ENCODE data around the gene LMO4. TPM values are rescaled to one million over a fixed set of nuclear protein-coding genes. Genes with fewer than 3 reads are reported as not detected.

Gene LMO4
- total and polyA plus RNA-seq, 2 experiments from 2014 or later = 35.6 to 96.2 TPM

- TF ChIP-seq CTCF (conservative IDR thresholded peaks at IDR 0.05; ENCODE audit: low read depth in 2 of 2) (no peak), CREB1 (CRISPR knock-in tag; IDR thresholded peaks at IDR 0.05; ENCODE audit: low read depth) (no peak), EZH2phosphoT487 (IDR thresholded peaks at IDR 0.05; ENCODE audit: unreplicated experiment) (no peak), ZNF331 (CRISPR knock-in tag; IDR thresholded peaks at IDR 0.05; ENCODE audit: low read depth) (no peak), EZH2 (IDR thresholded peaks at IDR 0.05; ENCODE audit: low read depth, unreplicated experiment) (no peak), JUNB (IDR thresholded peaks at IDR 0.05; ENCODE audit: unreplicated experiment) (no peak), ETS1 (IDR thresholded peaks at IDR 0.05) (no peak), STAT1 (IDR thresholded peaks at IDR 0.05; ENCODE audit: unreplicated experiment) (no peak), ZNF114 (CRISPR knock-in tag; IDR thresholded peaks at IDR 0.05) (no peak)
Measured at GRCh38 chr1:87314091-87314490, 14.6 kb upstream of the LMO4 start (continued).

GRCh38 chr1:87318056-87318650, 10.5 kb upstream of the LMO4 start:
- Histone ChIP-seq H3F3A (replicated peaks; ENCODE audit: low read depth) (no peaks in the 10 kb centered on the region), H3K9me2 (ENCODE audit: insufficient read depth) (0 out of 2 replicates have a peak, but pooled peaks cover 4% of the 10 kb centered on the region), H4K20me1 (replicated peaks; ENCODE audit: insufficient read depth) (no peaks in the 10 kb centered on the region), H3K79me2 (replicated peaks; ENCODE audit: insufficient read depth) (no peaks in the 10 kb centered on the region), H3K27ac (ENCODE audit: low read depth) (no peak overlapping the region), H3K4me3 (no peak overlapping the region), H3K4me1 (ENCODE audit: insufficient read depth) (no peaks in the 10 kb centered on the region), H3K36me3 (ENCODE audit: insufficient read depth) (no peaks in the 10 kb centered on the region), H3K27me3 (ENCODE audit: insufficient read depth) (no peaks in the 10 kb centered on the region), H2AFZ (no peak overlapping the region), H3K4me2 (no peak overlapping the region)
- Mint-ChIP-seq H3K9me3 (no peaks in the 10 kb centered on the region), H3K27ac (no peak overlapping the region), H3K4me1 (no peaks in the 10 kb centered on the region), H3K4me3 (no peak overlapping the region), H3K27me3 (ENCODE audit: insufficient read depth, low read depth, poor library complexity) (no peaks in the 10 kb centered on the region), H3K36me3 (ENCODE audit: low read depth) (no peaks in the 10 kb centered on the region)
- DNase-seq (ENCODE audit: low spot score) (no peak), ATAC-seq (no peak)
- no peak for TF ChIP-seq REST (IDR thresholded peaks at IDR 0.05; ENCODE audit: unreplicated experiment)
- TF ChIP-seq EZH2phosphoT487 (IDR thresholded peaks at IDR 0.05; ENCODE audit: unreplicated experiment) = no peak
- TF ChIP-seq EZH2 (IDR thresholded peaks at IDR 0.05; ENCODE audit: low read depth, unreplicated experiment) = no peak
- no peak for TF ChIP-seq ZNF462 (CRISPR knock-in tag; IDR thresholded peaks at IDR 0.05)
- TF ChIP-seq POLR2AphosphoS5 (IDR thresholded peaks at IDR 0.05; ENCODE audit: low read depth) = no peak

Data from GM23338 (cell line).